Measurements from ENCODE around the gene FOXJ3.

GRCh38 chr1:42364089-42364488, 29.1 kb upstream of the FOXJ3 start:
- TF ChIP-seq, protein P1, sequence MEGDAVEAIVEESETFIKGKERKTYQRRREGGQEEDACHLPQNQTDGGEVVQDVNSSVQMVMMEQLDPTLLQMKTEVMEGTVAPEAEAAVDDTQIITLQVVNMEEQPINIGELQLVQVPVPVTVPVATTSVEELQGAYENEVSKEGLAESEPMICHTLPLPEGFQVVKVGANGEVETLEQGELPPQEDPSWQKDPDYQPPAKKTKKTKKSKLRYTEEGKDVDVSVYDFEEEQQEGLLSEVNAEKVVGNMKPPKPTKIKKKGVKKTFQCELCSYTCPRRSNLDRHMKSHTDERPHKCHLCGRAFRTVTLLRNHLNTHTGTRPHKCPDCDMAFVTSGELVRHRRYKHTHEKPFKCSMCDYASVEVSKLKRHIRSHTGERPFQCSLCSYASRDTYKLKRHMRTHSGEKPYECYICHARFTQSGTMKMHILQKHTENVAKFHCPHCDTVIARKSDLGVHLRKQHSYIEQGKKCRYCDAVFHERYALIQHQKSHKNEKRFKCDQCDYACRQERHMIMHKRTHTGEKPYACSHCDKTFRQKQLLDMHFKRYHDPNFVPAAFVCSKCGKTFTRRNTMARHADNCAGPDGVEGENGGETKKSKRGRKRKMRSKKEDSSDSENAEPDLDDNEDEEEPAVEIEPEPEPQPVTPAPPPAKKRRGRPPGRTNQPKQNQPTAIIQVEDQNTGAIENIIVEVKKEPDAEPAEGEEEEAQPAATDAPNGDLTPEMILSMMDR (IDR thresholded peaks at IDR 0.05) = no peak
- no peak for TF ChIP-seq POLR2AphosphoS5 (IDR thresholded peaks at IDR 0.05; ENCODE audit: low read depth, low read length)
- TF ChIP-seq, protein P2, sequence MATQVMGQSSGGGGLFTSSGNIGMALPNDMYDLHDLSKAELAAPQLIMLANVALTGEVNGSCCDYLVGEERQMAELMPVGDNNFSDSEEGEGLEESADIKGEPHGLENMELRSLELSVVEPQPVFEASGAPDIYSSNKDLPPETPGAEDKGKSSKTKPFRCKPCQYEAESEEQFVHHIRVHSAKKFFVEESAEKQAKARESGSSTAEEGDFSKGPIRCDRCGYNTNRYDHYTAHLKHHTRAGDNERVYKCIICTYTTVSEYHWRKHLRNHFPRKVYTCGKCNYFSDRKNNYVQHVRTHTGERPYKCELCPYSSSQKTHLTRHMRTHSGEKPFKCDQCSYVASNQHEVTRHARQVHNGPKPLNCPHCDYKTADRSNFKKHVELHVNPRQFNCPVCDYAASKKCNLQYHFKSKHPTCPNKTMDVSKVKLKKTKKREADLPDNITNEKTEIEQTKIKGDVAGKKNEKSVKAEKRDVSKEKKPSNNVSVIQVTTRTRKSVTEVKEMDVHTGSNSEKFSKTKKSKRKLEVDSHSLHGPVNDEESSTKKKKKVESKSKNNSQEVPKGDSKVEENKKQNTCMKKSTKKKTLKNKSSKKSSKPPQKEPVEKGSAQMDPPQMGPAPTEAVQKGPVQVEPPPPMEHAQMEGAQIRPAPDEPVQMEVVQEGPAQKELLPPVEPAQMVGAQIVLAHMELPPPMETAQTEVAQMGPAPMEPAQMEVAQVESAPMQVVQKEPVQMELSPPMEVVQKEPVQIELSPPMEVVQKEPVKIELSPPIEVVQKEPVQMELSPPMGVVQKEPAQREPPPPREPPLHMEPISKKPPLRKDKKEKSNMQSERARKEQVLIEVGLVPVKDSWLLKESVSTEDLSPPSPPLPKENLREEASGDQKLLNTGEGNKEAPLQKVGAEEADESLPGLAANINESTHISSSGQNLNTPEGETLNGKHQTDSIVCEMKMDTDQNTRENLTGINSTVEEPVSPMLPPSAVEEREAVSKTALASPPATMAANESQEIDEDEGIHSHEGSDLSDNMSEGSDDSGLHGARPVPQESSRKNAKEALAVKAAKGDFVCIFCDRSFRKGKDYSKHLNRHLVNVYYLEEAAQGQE (IDR thresholded peaks at IDR 0.05; ENCODE audit: insufficient read depth in 1 of 2, low read depth in 2 of 2, low read length in 1 of 2) = no peak
